ENCODE results near the gene SNED1.
"Not testable (repeated sequence)": the region's sequence is repeated elsewhere in the genome, so short reads cannot be mapped to it uniquely, and the experiment has no call there.

SNED1 gene

GRCh38 chr2:241099246-241099645 is 100.8 kb downstream of the SNED1 start:
- TF ChIP-seq JUND (IDR thresholded peaks at IDR 0.05; ENCODE audit: low read depth) = no peak
- in situ Hi-C loops (cut with HindIII; ENCODE audit: low pct_unique_long_range_greater_than_20kb, low sequenced_read_pairs) = no loop called here
- DNase-seq (ENCODE audit: low read depth in 1 of 2, low spot score in 1 of 2) = no peak

DNA sequence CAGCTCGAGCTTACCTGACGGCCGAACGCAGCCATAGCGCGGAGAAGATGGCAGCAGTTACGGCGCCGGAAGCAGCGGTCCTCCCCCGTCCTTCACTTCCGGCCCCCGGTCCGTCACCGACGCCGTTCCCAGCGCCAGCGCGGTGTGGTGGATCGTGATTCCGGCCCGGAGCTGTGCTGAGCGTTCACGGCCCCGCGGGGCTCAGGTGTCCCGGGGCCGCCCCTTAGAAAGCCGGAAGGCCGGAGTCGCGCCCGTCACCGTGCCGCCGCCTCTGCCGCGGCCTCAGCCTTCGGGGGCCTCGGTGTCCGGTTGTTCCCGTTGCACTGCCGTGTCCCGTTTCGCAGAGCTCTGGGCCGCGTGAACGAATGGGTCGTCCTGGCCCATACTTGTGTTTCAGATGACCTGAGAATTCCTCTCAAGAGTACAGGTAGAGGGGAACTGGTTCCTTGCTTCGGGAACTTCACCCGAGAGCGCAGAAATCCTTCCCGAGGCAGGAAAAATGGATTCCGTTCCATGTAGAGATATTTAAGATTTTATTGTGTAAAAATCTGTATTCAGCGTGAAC is 103.9 kb downstream of the SNED1 start, which contains the start of gene MTERF4:
TSS of gene MTERF4 (minus strand) at position 49 of the 565 bp plus-strand sequence. CDS start at position 35, 14 bp downstream.
- in situ Hi-C loops (cut with HindIII; ENCODE audit: low pct_unique_long_range_greater_than_20kb, low sequenced_read_pairs) = no loop called here
- no peak for TF ChIP-seq JUND (IDR thresholded peaks at IDR 0.05; ENCODE audit: low read depth)
- peak; percentile 52 to 89 for DNase-seq (ENCODE audit: low read depth in 1 of 2, low spot score in 1 of 2)

DNA sequence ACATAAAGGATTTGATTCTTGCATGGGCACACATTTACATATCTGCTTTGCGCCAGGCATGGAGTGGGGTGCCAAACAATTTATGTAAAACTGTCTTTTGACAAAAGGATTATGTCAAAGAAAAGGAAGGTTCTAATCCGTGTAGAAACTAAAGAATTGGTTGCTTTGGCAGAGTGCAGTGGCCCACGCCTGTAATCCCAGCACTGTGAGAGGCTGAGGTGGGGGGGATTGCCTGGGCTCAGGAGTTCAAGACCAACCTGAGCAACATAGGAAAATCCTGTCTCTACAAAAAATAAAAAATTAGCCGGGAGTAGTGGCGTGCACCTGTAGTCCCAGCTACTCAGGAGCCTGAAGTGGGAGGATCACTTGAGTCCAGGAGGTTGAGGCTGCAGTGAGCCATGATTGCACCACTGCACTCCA is 104.8 kb downstream of the SNED1 start:
- no peak for DNase-seq (ENCODE audit: low read depth in 1 of 2, low spot score in 1 of 2)
- TF ChIP-seq JUND (IDR thresholded peaks at IDR 0.05; ENCODE audit: low read depth) = no peak
- in situ Hi-C loops (cut with HindIII; ENCODE audit: low pct_unique_long_range_greater_than_20kb, low sequenced_read_pairs) = no loop called here

- in situ Hi-C loops (cut with HindIII; ENCODE audit: low pct_unique_long_range_greater_than_20kb, low sequenced_read_pairs); DNase-seq (ENCODE audit: low read depth in 1 of 2, low spot score in 1 of 2): not testable (repeated sequence)
These were observed 106.2 kb downstream of the SNED1 start for GRCh38 chr2:241104611-241105010.

DNA sequence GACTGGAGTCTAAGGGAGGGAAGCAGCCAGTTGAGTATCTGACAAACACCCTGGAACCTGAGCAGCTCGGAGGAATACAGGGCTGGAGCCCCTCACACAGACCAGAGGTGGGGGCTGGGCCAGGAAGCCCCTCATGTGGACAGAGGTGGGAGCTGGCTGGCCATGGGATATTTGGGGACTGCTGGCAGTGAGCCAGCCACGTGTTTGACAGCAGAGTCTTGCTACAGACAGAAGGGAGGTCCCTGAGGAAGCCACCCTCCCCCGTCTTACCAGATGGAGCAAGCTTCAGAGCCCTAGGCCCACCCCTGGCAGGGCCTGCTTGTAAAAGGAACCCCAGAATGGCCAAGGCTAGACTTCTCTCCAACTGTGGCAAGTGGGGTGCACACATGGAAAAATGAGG is 107.2 kb downstream of the SNED1 start:
- in situ Hi-C loops (cut with HindIII; ENCODE audit: low pct_unique_long_range_greater_than_20kb, low sequenced_read_pairs) = no loop called here
- TF ChIP-seq JUND (IDR thresholded peaks at IDR 0.05; ENCODE audit: low read depth) = no peak
- DNase-seq (ENCODE audit: low read depth in 1 of 2, low spot score in 1 of 2) = no peak

GRCh38 chr2:241107031-241107783 is 108.8 kb downstream of the SNED1 start:
- in situ Hi-C loops (cut with HindIII; ENCODE audit: low pct_unique_long_range_greater_than_20kb, low sequenced_read_pairs) = no loop called here
- DNase-seq (ENCODE audit: low read depth in 1 of 2, low spot score in 1 of 2) = no peak
- TF ChIP-seq JUND (IDR thresholded peaks at IDR 0.05; ENCODE audit: low read depth) = no peak

GRCh38 chr2:241108271-241109209 is 110.1 kb downstream of the SNED1 start:
- no peak for DNase-seq (ENCODE audit: low read depth in 1 of 2, low spot score in 1 of 2)
- in situ Hi-C loops (cut with HindIII; ENCODE audit: low pct_unique_long_range_greater_than_20kb, low sequenced_read_pairs) = no loop called here
- TF ChIP-seq JUND (IDR thresholded peaks at IDR 0.05; ENCODE audit: low read depth) = no peak

DNA sequence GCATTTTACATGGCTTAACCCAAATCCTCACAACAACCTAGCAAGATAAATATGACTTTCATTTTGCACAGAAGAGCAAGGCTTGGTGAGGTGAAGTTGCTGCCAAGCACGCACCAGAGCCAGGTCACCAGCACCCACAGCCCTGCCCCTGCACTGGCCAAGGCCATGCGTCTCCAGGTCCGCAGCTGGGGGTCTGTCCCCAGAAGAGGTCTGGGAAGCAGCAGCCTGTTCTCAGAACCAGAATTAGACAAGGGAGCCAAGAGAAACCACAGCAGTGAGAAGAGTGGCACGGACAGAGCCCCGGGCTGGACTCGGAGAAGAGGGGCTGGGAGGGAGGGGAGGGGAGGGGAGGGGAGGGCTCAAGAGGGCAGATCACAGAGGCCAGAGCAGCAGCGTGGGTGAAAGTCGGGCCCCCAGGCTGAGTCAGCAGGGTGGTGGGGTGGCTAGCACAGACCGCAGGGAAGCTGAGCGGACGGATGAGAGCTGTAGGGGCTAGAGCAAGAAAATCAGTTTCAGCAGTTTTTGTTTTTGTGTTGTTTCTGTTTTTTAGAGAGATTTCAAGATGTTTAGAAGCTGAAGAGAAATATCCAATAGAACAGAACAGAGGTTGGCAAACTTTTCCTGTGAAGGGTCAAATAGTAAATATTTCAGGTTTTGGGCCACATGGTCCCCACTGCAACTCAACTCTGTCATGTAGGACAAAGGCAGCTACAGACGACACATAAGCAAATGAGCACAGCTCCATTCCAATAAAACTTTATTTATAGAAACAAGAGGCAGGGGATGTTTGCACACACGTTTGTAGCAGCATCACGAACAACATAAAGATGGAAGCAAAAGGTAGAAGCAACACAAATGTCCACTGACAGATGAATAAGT is 111.0 kb downstream of the SNED1 start:
- no peak for DNase-seq (ENCODE audit: low read depth in 1 of 2, low spot score in 1 of 2)
- TF ChIP-seq JUND (IDR thresholded peaks at IDR 0.05; ENCODE audit: low read depth) = no peak
- in situ Hi-C loops (cut with HindIII; ENCODE audit: low pct_unique_long_range_greater_than_20kb, low sequenced_read_pairs) = no loop called here

DNA sequence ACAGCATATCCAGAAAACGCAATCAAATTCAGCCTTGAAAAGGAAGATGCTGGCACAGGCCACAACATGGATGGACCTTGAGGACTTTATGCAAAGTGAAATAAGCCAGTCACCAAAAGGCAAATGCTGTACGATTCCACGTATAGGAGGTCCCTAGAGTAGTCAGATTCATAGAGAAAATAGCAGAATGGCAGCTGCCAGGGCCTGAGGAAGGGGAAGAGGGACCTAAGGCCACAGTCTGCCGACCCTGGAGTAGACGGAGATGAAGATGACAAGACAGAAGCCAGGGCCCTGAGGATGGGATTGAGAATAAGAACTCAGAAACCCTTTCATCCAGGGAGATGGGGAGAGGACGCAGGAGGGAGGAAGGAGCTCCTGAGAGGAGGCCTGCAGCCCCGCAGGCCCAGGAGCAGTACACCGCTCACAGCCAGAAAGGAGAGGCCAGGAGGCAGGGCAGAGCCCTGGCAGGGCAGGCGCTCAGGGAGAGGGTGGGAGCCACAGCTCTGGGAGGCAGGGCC is 111.7 kb downstream of the SNED1 start:
- no peak for DNase-seq (ENCODE audit: low read depth in 1 of 2, low spot score in 1 of 2)
- in situ Hi-C loops (cut with HindIII; ENCODE audit: low pct_unique_long_range_greater_than_20kb, low sequenced_read_pairs) = no loop called here
- no peak for TF ChIP-seq JUND (IDR thresholded peaks at IDR 0.05; ENCODE audit: low read depth)

DNA sequence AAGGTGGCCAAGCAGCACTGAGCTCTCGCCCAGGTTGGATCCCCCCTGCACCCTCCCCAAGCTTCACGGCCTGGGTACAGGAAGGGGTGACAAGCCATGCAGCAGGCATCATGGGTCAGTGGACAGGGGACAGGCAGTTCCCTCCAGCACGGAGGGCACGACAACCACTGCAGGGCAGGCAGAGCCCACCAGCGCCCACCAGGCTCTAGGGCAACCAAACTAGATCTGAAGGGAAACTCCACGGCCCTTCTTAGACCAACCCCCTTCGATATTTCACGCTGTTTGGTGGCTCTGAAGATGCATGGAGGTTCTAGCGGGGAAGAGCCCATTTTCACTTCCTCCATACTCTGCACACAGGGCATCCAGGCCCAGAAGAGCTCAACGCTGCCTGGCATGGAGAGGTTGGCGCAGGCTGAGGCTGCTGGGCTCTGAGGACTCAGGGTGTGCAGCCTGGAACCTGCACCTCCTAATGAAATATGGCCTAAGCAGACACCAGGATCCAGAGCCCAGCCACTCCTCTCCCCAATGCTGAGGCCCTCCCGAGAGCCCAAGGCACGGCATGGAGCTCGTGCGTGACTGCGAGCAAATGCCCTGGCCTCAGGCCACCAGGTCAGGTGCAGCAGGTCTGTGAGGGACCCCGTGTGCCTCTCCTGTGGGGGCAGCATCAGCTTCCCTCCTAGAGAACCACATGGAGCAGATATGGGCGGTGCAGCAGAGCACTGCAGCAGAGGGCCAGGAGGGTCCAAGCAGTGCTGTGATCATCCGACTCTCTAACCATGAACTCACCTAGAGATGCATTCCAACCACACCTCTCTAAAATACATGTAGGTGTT is 112.4 kb downstream of the SNED1 start:
- no peak for DNase-seq (ENCODE audit: low read depth in 1 of 2, low spot score in 1 of 2)
- in situ Hi-C loops (cut with HindIII; ENCODE audit: low pct_unique_long_range_greater_than_20kb, low sequenced_read_pairs) = no loop called here
- no peak for TF ChIP-seq JUND (IDR thresholded peaks at IDR 0.05; ENCODE audit: low read depth)

GRCh38 chr2:241111440-241111805 is 113.0 kb downstream of the SNED1 start:
- in situ Hi-C loops (cut with HindIII; ENCODE audit: low pct_unique_long_range_greater_than_20kb, low sequenced_read_pairs) = no loop called here
- no peak for DNase-seq (ENCODE audit: low read depth in 1 of 2, low spot score in 1 of 2)
- no peak for TF ChIP-seq JUND (IDR thresholded peaks at IDR 0.05; ENCODE audit: low read depth)
